ENCODE results near the gene THAP11. TPM values are rescaled to one million over a fixed set of nuclear protein-coding genes. Genes with fewer than 3 reads are reported as not detected.

Gene THAP11
- total and polyA plus RNA-seq, 2 of the 13 experiments (the other 11 are each of a cell fraction or from before 2014, with no cell fraction given): 44.2 to 53.4 TPM

DNA sequence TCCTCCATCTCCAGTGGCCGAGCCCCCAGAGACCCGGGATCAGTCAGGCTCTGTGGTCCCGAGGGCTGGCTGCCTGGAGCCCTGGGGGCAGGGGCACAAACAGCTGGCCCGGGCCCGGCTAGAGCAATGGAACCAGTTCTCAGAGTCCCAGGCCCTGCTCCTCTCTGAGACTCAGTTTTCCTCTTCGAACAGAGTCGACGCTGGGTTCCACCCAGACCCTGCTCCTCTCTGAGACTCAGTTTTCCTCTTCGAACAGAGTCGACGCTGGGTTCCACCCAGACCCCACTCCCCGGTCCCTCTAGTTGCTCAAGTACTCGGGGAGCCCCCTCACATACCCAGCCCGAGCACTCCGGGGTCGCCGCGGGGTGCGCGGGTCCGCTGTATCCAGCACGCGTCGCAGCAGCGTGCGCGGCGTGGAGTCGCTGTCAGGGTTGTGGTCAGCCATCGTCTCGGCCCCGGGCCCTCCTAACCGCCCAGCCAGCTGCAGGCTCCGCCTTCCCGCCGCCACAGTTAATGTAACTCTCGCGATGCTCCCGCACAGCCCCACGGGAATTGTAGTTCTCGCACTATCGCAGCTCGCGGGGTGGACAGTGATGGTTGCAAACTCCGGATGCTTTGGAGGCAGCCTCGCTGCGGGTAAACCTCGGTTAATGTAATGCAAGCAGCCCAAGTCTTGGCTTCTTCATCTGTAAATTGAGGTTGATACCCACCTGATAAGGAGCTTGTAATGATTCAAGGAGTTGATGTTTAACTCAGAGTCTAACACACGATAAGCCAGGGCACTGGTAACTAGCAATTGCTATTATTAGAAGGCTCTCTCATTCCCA, 8.5 kb upstream of the THAP11 start (continued):
- TF ChIP-seq SMC3 (IDR thresholded peaks at IDR 0.05; ENCODE audit: low read length): no peak
- TF ChIP-seq, protein P1, sequence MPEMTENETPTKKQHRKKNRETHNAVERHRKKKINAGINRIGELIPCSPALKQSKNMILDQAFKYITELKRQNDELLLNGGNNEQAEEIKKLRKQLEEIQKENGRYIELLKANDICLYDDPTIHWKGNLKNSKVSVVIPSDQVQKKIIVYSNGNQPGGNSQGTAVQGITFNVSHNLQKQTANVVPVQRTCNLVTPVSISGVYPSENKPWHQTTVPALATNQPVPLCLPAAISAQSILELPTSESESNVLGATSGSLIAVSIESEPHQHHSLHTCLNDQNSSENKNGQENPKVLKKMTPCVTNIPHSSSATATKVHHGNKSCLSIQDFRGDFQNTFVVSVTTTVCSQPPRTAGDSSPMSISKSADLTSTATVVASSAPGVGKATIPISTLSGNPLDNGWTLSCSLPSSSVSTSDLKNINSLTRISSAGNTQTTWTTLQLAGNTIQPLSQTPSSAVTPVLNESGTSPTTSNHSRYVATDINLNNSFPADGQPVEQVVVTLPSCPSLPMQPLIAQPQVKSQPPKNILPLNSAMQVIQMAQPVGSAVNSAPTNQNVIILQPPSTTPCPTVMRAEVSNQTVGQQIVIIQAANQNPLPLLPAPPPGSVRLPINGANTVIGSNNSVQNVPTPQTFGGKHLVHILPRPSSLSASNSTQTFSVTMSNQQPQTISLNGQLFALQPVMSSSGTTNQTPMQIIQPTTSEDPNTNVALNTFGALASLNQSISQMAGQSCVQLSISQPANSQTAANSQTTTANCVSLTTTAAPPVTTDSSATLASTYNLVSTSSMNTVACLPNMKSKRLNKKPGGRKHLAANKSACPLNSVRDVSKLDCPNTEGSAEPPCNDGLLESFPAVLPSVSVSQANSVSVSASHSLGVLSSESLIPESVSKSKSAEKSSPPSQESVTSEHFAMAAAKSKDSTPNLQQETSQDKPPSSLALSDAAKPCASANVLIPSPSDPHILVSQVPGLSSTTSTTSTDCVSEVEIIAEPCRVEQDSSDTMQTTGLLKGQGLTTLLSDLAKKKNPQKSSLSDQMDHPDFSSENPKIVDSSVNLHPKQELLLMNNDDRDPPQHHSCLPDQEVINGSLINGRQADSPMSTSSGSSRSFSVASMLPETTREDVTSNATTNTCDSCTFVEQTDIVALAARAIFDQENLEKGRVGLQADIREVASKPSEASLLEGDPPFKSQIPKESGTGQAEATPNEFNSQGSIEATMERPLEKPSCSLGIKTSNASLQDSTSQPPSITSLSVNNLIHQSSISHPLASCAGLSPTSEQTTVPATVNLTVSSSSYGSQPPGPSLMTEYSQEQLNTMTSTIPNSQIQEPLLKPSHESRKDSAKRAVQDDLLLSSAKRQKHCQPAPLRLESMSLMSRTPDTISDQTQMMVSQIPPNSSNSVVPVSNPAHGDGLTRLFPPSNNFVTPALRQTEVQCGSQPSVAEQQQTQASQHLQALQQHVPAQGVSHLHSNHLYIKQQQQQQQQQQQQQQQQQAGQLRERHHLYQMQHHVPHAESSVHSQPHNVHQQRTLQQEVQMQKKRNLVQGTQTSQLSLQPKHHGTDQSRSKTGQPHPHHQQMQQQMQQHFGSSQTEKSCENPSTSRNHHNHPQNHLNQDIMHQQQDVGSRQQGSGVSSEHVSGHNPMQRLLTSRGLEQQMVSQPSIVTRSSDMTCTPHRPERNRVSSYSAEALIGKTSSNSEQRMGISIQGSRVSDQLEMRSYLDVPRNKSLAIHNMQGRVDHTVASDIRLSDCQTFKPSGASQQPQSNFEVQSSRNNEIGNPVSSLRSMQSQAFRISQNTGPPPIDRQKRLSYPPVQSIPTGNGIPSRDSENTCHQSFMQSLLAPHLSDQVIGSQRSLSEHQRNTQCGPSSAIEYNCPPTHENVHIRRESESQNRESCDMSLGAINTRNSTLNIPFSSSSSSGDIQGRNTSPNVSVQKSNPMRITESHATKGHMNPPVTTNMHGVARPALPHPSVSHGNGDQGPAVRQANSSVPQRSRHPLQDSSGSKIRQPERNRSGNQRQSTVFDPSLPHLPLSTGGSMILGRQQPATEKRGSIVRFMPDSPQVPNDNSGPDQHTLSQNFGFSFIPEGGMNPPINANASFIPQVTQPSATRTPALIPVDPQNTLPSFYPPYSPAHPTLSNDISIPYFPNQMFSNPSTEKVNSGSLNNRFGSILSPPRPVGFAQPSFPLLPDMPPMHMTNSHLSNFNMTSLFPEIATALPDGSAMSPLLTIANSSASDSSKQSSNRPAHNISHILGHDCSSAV (CRISPR knock-in tag; IDR thresholded peaks at IDR 0.05; ENCODE audit: borderline replicate concordance): 0 out of 2 replicates have a peak, but pooled peaks have one; percentile 51
- TF ChIP-seq SMAD3 (CRISPR knock-in tag; IDR thresholded peaks at IDR 0.05): peak; percentile 53
- peak; percentile 73 for TF ChIP-seq ZNF547 (CRISPR knock-in tag; IDR thresholded peaks at IDR 0.05)
- TF ChIP-seq KDM5B (CRISPR knock-in tag; IDR thresholded peaks at IDR 0.05; ENCODE audit: borderline replicate concordance): peak; percentile 92
- no peak for TF ChIP-seq NCOR1 (IDR thresholded peaks at IDR 0.05; ENCODE audit: borderline replicate concordance, low read length)
- no peak for TF ChIP-seq ATM (IDR thresholded peaks at IDR 0.05; ENCODE audit: borderline replicate concordance)
- TF ChIP-seq, protein P2, sequence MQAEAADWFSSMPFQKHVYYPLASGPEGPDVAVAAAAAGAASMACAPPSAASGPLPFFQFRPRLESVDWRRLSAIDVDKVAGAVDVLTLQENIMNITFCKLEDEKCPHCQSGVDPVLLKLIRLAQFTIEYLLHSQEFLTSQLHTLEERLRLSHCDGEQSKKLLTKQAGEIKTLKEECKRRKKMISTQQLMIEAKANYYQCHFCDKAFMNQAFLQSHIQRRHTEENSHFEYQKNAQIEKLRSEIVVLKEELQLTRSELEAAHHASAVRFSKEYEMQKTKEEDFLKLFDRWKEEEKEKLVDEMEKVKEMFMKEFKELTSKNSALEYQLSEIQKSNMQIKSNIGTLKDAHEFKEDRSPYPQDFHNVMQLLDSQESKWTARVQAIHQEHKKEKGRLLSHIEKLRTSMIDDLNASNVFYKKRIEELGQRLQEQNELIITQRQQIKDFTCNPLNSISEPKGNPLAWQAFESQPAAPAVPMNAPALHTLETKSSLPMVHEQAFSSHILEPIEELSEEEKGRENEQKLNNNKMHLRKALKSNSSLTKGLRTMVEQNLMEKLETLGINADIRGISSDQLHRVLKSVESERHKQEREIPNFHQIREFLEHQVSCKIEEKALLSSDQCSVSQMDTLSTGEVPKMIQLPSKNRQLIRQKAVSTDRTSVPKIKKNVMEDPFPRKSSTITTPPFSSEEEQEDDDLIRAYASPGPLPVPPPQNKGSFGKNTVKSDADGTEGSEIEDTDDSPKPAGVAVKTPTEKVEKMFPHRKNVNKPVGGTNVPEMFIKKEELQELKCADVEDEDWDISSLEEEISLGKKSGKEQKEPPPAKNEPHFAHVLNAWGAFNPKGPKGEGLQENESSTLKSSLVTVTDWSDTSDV (CRISPR knock-in tag; IDR thresholded peaks at IDR 0.05): peak; percentile 86; the same call in 1 of the 2 replicates
- TF ChIP-seq ATF1 (CRISPR knock-in tag; IDR thresholded peaks at IDR 0.05): no peak
- TF ChIP-seq ZNF652 (CRISPR knock-in tag; IDR thresholded peaks at IDR 0.05; ENCODE audit: borderline replicate concordance, low read depth): no peak
- TF ChIP-seq, protein P3, sequence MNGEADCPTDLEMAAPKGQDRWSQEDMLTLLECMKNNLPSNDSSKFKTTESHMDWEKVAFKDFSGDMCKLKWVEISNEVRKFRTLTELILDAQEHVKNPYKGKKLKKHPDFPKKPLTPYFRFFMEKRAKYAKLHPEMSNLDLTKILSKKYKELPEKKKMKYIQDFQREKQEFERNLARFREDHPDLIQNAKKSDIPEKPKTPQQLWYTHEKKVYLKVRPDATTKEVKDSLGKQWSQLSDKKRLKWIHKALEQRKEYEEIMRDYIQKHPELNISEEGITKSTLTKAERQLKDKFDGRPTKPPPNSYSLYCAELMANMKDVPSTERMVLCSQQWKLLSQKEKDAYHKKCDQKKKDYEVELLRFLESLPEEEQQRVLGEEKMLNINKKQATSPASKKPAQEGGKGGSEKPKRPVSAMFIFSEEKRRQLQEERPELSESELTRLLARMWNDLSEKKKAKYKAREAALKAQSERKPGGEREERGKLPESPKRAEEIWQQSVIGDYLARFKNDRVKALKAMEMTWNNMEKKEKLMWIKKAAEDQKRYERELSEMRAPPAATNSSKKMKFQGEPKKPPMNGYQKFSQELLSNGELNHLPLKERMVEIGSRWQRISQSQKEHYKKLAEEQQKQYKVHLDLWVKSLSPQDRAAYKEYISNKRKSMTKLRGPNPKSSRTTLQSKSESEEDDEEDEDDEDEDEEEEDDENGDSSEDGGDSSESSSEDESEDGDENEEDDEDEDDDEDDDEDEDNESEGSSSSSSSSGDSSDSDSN (CRISPR knock-in tag; IDR thresholded peaks at IDR 0.05): peak; percentile 72
- no peak for TF ChIP-seq SMARCE1 (IDR thresholded peaks at IDR 0.05; ENCODE audit: borderline replicate concordance)

All from HepG2 (cell line).